ENCODE results near the gene KIF12.

GRCh38 chr9:114069476-114070187, 29.5 kb downstream of the KIF12 start:
- TF ChIP-seq CTCF (IDR thresholded peaks at IDR 0.05), result no peak
- no peak for TF ChIP-seq EZH2 (IDR thresholded peaks at IDR 0.05; ENCODE audit: borderline replicate concordance, insufficient read depth, low read depth, low read length, poor library complexity, severe bottlenecking)
